HG02642 (cell line): Measurements from ENCODE around the gene PPP4R4.

Experiments used
- ATAC-seq: cut with Tn5 transposase; IDR thresholded peaks from one replicate; pipeline ENCODE4 v1.9.1; 2021; ENCODE audit warnings: mild to moderate bottlenecking; ENCODE audit not compliant: unreplicated experiment, poor library complexity

The PPP4R4 gene

GRCh38 chr14:94173885-94174603 lies at the start of gene PPP4R4:
Gene PPP4R4 (plus strand): TSS chr14:94174322. CDS start chr14:94174466, 144 bp downstream.
- peak; percentile 87 for ATAC-seq

GRCh38 chr14:94124582-94125377 lies 49.3 kb upstream of the PPP4R4 start:
- no peak for ATAC-seq

DNA sequence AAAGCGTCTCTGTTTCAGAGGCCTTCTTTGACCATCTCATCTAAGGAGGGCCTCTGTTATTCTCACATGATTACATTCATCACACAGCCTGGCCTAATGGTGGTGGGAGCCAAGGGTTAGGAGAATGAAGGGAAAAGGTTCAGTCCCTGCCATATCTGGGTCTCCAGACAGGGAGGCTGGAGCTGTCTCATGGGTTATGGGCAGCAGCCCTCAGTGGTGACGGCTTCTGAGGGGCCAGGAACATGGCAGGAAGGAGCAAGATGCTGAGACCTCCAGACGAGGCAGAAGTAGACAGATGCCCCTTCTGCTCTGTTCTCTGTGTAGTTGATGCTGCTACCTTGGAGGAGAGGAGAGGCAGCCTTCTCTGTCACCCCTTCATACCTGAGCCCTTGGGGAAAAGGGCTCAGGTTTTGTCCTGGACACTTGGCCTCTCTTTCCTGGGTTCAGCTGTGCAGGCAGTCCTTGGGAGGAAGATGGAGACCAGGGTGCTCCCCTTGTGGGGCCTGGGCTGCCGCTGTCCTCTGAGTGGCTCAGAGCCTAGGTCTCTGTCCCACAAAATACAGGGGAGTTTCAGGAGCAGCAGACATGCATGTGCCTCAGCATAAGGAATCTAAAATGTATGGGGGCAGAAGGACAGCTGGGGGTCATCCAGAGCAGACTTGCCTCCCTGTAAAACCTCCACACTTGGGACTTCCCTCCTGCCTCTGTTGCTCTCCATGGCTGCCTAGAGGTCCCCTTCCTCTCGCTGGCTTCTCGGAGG lies 48.3 kb upstream of the PPP4R4 start:
- ATAC-seq = no peak

DNA sequence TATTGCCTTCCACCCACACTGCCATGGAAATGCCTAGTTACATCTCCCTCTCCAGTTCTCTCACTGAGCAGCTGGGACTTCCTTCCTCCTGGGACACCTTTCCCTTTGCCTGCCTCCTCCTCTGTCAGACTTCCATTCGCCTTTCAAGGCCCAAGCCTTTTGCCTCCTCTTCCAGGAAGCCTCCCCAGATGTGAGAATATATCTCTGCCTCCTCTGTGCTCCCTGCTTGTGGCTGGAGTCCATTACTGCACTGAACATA lies 47.8 kb upstream of the PPP4R4 start:
- no peak for ATAC-seq

GRCh38 chr14:94126800-94127199 lies 47.3 kb upstream of the PPP4R4 start:
- no peak for ATAC-seq

- ATAC-seq = no peak
Observed at GRCh38 chr14:94127330-94127729, 46.8 kb upstream of the PPP4R4 start.

GRCh38 chr14:94128216-94128839 lies 45.8 kb upstream of the PPP4R4 start:
- ATAC-seq = no peak

DNA sequence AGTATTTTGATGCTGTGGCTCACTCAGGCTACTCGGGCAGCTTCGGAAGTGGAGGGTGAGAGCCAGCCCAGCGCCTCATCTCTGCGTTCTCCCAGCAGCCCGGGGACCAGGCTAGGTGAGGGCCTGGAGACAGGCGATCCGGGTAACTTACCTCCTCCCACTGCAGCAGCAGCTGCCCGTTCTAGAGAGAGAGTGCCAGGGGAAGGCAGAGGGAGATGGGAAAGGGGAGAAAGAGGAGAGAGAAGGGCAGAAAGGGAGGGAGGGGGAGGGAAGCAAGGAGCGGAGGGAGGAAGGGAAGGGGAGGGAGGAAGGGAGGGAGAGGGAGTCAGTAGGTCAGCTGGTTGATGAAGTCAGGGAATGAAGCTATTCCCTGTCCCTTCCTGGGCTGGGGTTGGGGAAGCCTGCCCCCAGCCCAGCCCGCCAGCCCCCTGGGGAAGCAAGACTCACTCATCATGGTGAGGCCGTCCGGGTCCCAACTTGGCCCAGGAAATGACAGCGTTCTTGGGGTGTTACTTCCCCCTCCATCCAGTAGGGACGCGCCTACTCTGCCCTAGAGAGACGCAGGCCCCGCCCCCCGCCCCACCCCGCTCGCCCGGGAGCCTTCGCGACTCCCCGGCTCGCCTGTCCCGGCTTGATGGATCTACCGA lies 44.9 kb upstream of the PPP4R4 start, which contains the start of gene IFI27L2:
IFI27L2 (minus strand) TSS at position 494 of the 647 bp plus-strand sequence; CDS start at position 454, 40 bp downstream.
- ATAC-seq = peak; percentile 85

DNA sequence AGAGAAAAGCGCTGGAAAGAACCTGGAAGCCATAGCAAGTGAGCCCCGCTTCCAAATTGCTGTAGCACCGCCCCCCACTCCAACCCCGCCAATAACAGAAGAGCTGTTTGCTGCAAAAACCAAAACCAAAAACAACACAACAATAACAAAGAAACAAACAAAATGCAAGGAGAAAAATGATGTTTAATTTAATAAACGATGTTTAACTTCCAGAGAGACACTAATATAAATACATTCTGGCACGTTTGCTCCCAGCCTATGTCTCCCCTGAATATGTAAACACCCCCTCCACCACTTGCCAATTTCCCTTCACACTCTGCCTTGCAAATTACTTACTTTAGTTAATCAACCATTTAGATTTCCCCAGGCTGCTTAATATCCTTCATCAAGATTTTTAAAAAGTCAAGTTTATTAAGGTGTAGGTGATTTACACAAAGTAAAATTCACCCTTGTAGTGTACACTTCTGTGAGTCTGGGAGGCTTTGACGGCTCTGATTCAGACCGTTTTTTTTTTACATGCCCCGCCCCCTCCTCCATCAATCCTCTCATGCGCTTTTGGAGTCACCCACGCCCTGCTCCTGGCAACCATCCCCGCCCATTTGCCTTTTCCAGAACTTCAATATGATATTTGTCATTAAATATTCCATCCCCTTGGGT lies 44.2 kb upstream of the PPP4R4 start:
- ATAC-seq = no peak

DNA sequence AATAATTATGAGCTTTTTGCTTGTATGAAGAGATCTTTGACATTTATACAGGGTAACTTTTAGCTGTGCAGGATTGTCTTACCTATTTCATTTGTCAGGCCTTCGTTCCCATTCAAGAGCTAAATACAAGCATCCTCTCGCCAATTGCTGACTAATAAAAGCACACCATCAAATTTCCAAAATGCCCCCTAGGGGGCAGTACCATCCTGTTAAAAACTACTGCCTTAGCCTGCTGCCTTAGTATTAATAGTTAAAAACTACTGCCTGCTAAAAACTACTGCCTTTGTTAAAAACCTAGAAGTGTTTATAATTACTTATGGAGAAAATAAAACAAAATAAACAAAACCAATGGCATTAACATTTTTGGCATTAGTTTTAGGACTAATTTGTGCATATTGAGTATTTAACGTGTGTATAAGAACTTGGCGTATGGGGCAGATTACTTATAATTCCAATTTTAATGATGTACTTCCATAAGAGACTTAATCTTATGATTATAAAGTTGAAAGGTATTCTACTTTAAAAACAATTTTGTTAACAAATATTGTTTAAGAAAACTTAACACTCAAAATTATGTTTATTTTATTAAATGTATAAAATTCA lies 41.7 kb upstream of the PPP4R4 start:
- ATAC-seq = no peak

DNA sequence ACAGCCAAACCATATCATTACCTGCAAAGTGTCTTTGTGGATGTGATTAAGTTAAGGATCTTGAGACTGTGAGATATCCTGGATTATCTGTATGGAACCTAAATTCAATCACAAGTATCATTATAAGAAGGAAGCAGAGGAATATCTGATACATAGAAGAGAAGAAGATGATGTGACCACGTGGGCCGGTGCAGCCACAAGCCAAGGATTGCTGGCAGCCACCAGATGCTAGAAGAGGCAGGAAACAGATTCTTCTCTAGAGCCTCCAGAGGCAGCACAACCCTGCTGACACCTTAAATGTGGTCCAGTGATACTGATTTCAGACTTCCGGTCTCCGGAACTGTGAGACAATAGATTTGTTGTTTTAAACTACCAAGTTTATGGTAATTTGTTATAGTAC lies 38.6 kb upstream of the PPP4R4 start:
- no peak for ATAC-seq

GRCh38 chr14:94136575-94137331 lies 37.4 kb upstream of the PPP4R4 start:
- peak; percentile 83 for ATAC-seq

DNA sequence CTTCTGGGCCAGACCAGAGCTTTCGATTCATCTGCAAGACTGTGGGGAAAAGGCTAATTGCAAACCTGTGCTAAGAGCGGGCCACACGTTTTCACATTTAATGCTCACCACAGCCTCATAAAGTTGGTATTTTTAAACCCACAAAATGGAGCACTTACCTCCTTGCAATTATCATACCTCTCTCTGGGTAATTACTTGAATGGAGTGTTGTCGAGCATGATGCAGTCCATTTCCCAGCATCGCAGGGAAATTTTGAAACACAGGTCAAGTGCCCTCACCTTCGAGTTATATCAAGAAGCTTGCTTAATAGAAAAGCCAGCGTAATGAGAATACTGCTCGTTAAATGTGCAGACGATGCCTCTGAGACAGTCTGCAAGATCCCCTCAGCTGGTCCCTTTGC lies 35.9 kb upstream of the PPP4R4 start:
- ATAC-seq = no peak

- ATAC-seq = no peak
Observed at GRCh38 chr14:94139006-94139405, 35.1 kb upstream of the PPP4R4 start.

GRCh38 chr14:94139421-94139820 lies 34.7 kb upstream of the PPP4R4 start:
- ATAC-seq = no peak

- ATAC-seq = no peak
Observed at GRCh38 chr14:94142247-94142646, 31.9 kb upstream of the PPP4R4 start.

DNA sequence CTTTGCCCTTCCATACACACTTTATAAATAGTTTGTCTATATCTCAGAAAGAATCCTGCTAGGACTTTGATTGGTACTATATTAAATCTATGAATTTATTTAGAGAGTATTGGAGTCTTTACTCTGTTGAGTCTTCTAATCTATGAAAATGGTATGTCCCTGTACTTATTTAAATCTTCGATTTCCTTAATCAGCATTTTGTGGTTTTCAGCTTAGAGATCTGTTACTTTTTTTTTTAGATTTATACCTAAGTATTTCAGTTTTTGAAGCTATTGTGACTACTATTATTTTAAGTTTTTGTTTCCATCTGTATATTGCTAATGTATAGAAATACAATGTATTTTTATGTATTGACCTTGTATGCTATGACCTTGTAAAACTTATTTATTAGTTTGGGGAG lies 31.3 kb upstream of the PPP4R4 start:
- ATAC-seq = no peak

DNA sequence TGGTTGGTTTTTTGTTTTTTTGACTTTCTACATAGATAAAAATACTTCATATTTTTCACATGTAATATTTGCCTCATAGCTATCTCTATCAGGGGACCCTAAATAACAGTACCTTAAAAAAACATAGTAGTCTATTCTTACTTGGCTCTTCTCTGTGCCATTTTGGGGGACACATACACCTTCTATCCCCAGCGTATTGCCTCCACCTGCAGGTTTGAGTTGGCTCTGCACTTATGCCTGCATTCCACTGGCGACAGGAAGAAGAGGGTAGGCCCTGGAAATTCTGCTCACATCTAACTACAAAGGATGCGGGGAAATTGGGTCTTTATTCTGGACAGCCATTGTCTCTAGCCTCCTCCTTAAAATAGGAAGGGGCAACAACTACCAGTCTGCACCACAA lies 30.9 kb upstream of the PPP4R4 start:
- ATAC-seq = no peak

DNA sequence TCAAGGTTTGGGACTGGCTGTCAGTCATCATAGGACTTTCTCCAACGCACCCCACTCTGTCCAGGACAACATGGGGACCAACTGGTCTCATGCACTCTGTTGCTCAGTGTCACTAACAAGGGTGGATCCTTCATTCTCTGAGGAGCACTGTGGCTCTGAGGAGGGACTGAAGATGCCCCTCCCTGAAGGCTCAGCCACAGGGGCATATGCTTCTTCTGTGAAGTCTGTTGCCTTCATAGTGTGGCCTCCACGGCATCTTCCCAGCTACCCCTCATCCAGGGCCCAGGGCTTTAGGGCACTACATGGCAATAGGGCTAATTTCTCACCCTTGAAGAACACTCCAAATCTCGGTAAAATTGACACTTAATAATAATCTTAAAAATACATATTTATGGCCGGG lies 30.4 kb upstream of the PPP4R4 start:
- ATAC-seq = no peak
